K562 (cell line): ENCODE results near the gene MYO3B. TPM values are rescaled to one million over a fixed set of nuclear protein-coding genes. Genes with fewer than 3 reads are reported as not detected.

Experiments
- ATAC-seq: fragments of 200-7000 bp; cut with Tn5 transposase; 3 replicates; pipeline ENCODE4 v1.9.1; 2020; ENCODE audit warnings: moderate library complexity
- BruUV-seq: library from RNA; stranded (reverse); fragments of 400-500 nt; replicated peaks from 2 replicates; lab custom pipeline; 2021; lab: Mats Ljungman, UMichigan
- CTCF ChIA-PET: fragments of 300-600 bp; formaldehyde crosslinking; extraction: SDS; loops from one replicate; lab custom pipeline; 2021; ENCODE audit warnings: low intra/inter-chr PET ratio; lab: Yijun Ruan, JAX
- POLR2A ChIA-PET: fragments of 300-600, 350-650 bp; sonication (Branson Sonifier 250); formaldehyde crosslinking; extraction: SDS; loops from one replicate; lab custom pipeline; 2021; ENCODE audit warnings: antibody characterized with exemption, inconsistent platforms; lab: Yijun Ruan, JAX
- DNase-seq, 4 experiments: peaks; one replicate each; pipeline versions ENCODE4 v3.0.0 to v3.0.0-alpha.2; 2011 to 2018; ENCODE audit warnings: low spot score in 3 of 4, mixed read lengths in 3 of 4; ENCODE audit errors: extremely low read depth in 1 of 4
- FAIRE-seq: peaks from 2 replicates; lab custom pipeline; 2011; peaks lifted over from hg19 to GRCh38; lab: Jason Lieb, UNC
- H2AFZ ChIP-seq: 2 replicates; pipeline ENCODE4 v1.6.0; 2011; ENCODE audit warnings: low read depth, low read length, control low read depth, inconsistent platforms
- H3K27ac ChIP-seq: fragments of 200-600 bp; 3 replicates; pipeline ENCODE4 v1.8.0; 2011; ENCODE audit warnings: low read depth, mild to moderate bottlenecking, control low read depth, inconsistent platforms, low read length, moderate library complexity, mixed read lengths; ENCODE audit errors: extremely low read depth
- H3K27me3 ChIP-seq, 2 experiments: fragments of 300-600 bp in 1 of 2; 2 replicates in 1 of 2; 3 replicates in 1 of 2; pipeline versions ENCODE4 v1.6.0 to v1.8.0; 2011; ENCODE audit warnings: inconsistent platforms in 2 of 2, low read length in 2 of 2, mild to moderate bottlenecking in 1 of 2, mixed read lengths in 1 of 2, moderate library complexity in 1 of 2; ENCODE audit not compliant: control insufficient read depth in 2 of 2, insufficient read depth in 2 of 2
- H3K36me3 ChIP-seq: fragments of 300-600 bp; 3 replicates; pipeline ENCODE4 v1.8.0; 2011; ENCODE audit warnings: mild to moderate bottlenecking, low read length, inconsistent platforms; ENCODE audit not compliant: control insufficient read depth, insufficient read depth
- H3K4me1 ChIP-seq, 2 experiments: fragments of 200-600 bp in 1 of 2; replicated peaks in 1 of 2; 2 replicates in 1 of 2; 3 replicates in 1 of 2; pipeline versions ENCODE4 v1.5.1 to v1.8.0; 2011; ENCODE audit warnings: inconsistent platforms in 2 of 2, low read length in 2 of 2, mild to moderate bottlenecking in 1 of 2, mixed read lengths in 1 of 2, moderate library complexity in 1 of 2; ENCODE audit not compliant: control insufficient read depth in 2 of 2, insufficient read depth in 2 of 2
- H3K4me2 ChIP-seq: 2 replicates; pipeline ENCODE4 v1.6.1; 2011; ENCODE audit warnings: low read length, control low read depth, inconsistent platforms, mixed read lengths; ENCODE audit not compliant: insufficient read depth
- H3K4me3 ChIP-seq: fragments of 200-600 bp; sonication (generic), shearing (Covaris generic); 2 replicates; pipeline ENCODE4 v1.5.1; 2016; ENCODE audit warnings: control low read depth, inconsistent platforms
- H3K79me2 ChIP-seq: fragments of 200-600 bp; 3 replicates; pipeline ENCODE4 v1.8.0; 2011; ENCODE audit warnings: low read length, inconsistent platforms; ENCODE audit not compliant: control insufficient read depth, insufficient read depth
- H3K9ac ChIP-seq, 2 experiments: 2 replicates each; pipeline versions ENCODE4 v1.6.0 to v1.6.1; 2011; ENCODE audit warnings: low read depth in 2 of 2, low read length in 2 of 2, control low read depth in 1 of 2, inconsistent platforms in 1 of 2, mild to moderate bottlenecking in 1 of 2, mixed read lengths in 1 of 2; ENCODE audit not compliant: insufficient read depth in 1 of 2
- H3K9me1 ChIP-seq: one replicate; pipeline ENCODE4 v1.6.0; 2011; ENCODE audit warnings: inconsistent platforms, mild to moderate bottlenecking, low read length, moderate library complexity; ENCODE audit not compliant: control insufficient read depth, insufficient read depth
- H3K9me3 ChIP-seq: replicated peaks from 2 replicates; pipeline ENCODE4 v1.5.1; 2011; ENCODE audit warnings: low read depth, low read length, inconsistent platforms; ENCODE audit not compliant: control insufficient read depth, insufficient read depth
- H4K20me1 ChIP-seq: replicated peaks from 2 replicates; pipeline ENCODE4 v1.6.1; 2011; ENCODE audit warnings: low read length, inconsistent platforms, mixed read lengths; ENCODE audit not compliant: control insufficient read depth, insufficient read depth
- ADNP ChIP-seq: fragments of 200-800 bp; sonication (Bioruptor generic); IDR thresholded peaks from 2 replicates; pipeline ENCODE4 v1.6.1; 2016; ENCODE audit warnings: missing genetic modification characterization, missing compliant biosample characterization
- CBFA2T2 ChIP-seq: fragments of 450-650 bp; conservative IDR thresholded peaks from 2 replicates; pipeline ENCODE4 v1.6.1; 2017; ENCODE audit warnings: mild to moderate bottlenecking
- CEBPG ChIP-seq, 3 experiments: fragments of 200-800 bp in 1 of 3; sonication (Bioruptor generic) in 1 of 3; sonication (generic) in 1 of 3; formaldehyde crosslinking in 1 of 3; IDR thresholded peaks in 2 of 3; conservative IDR thresholded peaks in 1 of 3; 2 replicates each; pipeline versions ENCODE4 v1.6.1 to v1.8.0; 2016 to 2022; ENCODE audit warnings: missing compliant biosample characterization in 2 of 3, missing genetic modification characterization in 2 of 3, mild to moderate bottlenecking in 1 of 3, missing genetic modification reagents in 1 of 3
- FOXA1 ChIP-seq: fragments of 450-650 bp; IDR thresholded peaks from 2 replicates; pipeline ENCODE4 v1.6.1; 2016; ENCODE audit warnings: mild to moderate bottlenecking, borderline replicate concordance
- KDM4B ChIP-seq, 2 experiments: fragments of 450-650 bp in 1 of 2; sonication (generic) in 1 of 2; IDR thresholded peaks; 2 replicates each; pipeline ENCODE4 v1.6.1; 2016 to 2017; ENCODE audit warnings: borderline replicate concordance in 2 of 2, antibody characterized with exemption in 1 of 2, low read depth in 1 of 2, mild to moderate bottlenecking in 1 of 2
- RBM17 ChIP-seq: fragments of 200-400 bp; formaldehyde crosslinking; IDR thresholded peaks from 2 replicates; pipeline ENCODE4 v1.6.1; 2017; ENCODE audit warnings: low read depth, mild to moderate bottlenecking, low read length, borderline replicate concordance
- RBM25 ChIP-seq: fragments of 200-400 bp; formaldehyde crosslinking; IDR thresholded peaks from 2 replicates; pipeline ENCODE4 v1.6.1; 2018; ENCODE audit warnings: low read length, low read depth, moderate library complexity; ENCODE audit not compliant: severe bottlenecking
- RCOR1 ChIP-seq, 2 experiments: IDR thresholded peaks; 2 replicates each; pipeline ENCODE4 v1.6.1; 2012; ENCODE audit warnings: low read depth in 2 of 2, low read length in 2 of 2, borderline replicate concordance in 1 of 2, improper control_type of control experiment in 1 of 2
- TRIM28 ChIP-seq: fragments of 450-650 bp; IDR thresholded peaks from 2 replicates; pipeline ENCODE4 v1.6.1; 2017
- ZBTB40 ChIP-seq, 2 experiments: fragments of 450-650 bp in 1 of 2; sonication (generic) in 1 of 2; formaldehyde crosslinking in 1 of 2; IDR thresholded peaks; 2 replicates each; pipeline versions ENCODE4 v1.7.1 to v1.9.0; 2016 to 2022; ENCODE audit warnings: inconsistent platforms in 1 of 2, mild to moderate bottlenecking in 1 of 2, missing genetic modification reagents in 1 of 2
- ZNF224 ChIP-seq: sonication (generic); formaldehyde crosslinking; IDR thresholded peaks from 2 replicates; pipeline ENCODE4 v1.8.0; 2022; ENCODE audit warnings: mild to moderate bottlenecking, missing genetic modification reagents
- ZNF57 ChIP-seq: fragments of 450-650 bp; formaldehyde crosslinking; IDR thresholded peaks from 2 replicates; pipeline ENCODE4 v1.4.0; 2020; ENCODE audit warnings: mild to moderate bottlenecking, moderate library complexity
- WGBS: fragments of 100-300 bp; shearing (Covaris generic); methylation state at CpG from one replicate; pipeline ENCODE4 v1.1.6; 2016; ENCODE audit warnings: low coverage, mixed read lengths; ENCODE audit not compliant: insufficient coverage; ENCODE audit errors: missing lambda C conversion rate; 5-methylcytosine and 5-hydroxymethylcytosine counted together
- in situ Hi-C: fragments of 300-500 bp; cut with MboI; formaldehyde crosslinking; loops from 4 replicates; pipeline ENCODE4 v1.15.0; 2018; ENCODE audit warnings: inconsistent platforms, mixed read lengths
- intact Hi-C: fragments of 100-400 bp; cut with micrococcal nuclease; formaldehyde crosslinking; loops from 2 replicates; pipeline ENCODE4 v1.14.2; 2022
- polyA plus RNA-seq, 8 experiments: library from polyadenylated mRNA; depleted of rRNA in 4 of 8; stranded (reverse) in 5 of 8; unstranded in 3 of 8; fragments of >200 nt; fragmentation: Nextera tagmentation in 2 of 8; fragmentation: Illumina TruSeq in 1 of 8; extraction: Ambion mirVana in 2 of 8; extraction: Trizol in 1 of 8; gene quantifications; 2 replicates each; pipeline versions ENCODE4 v1.2.1 to v1.2.3, GENCODE V29; 2011 to 2014; ENCODE audit warnings: inconsistent platforms in 1 of 8, missing spikeins in 1 of 8
- total RNA-seq, 7 experiments: library from RNA; depleted of rRNA in 6 of 7; stranded (reverse); fragments of >200 nt in 6 of 7; fragmentation: Illumina TruSeq in 2 of 7; extraction: Trizol in 2 of 7; gene quantifications; 2 replicates each; pipeline versions ENCODE4 v1.2.1 to v1.2.3, GENCODE V29; 2011 to 2021; ENCODE audit warnings: low replicate concordance in 1 of 7

MYO3B gene
- total and polyA plus RNA-seq, 9 of the 15 experiments (the other 6 are each of a cell fraction or from before 2014, with no cell fraction given): 2.7 to 6.5 (median 3.6) TPM

GRCh38 chr2:170216428-170216827 lies 38.5 kb downstream of the MYO3B start (continued):
- TF ChIP-seq RCOR1 (IDR thresholded peaks at IDR 0.05; ENCODE audit: borderline replicate concordance in 1 of 2, low read depth in 2 of 2, low read length in 2 of 2) (0 out of 4 replicates have a peak, but pooled peaks of 1 of the 2 experiments have one; percentile 18), RBM17 (no peak), ADNP (tag) (peak; percentile 52; the same call in 1 of the 2 replicates), CEBPG (CRISPR knock-in tag; IDR thresholded peaks at IDR 0.05) (no peak), CEBPG (tag; conservative IDR thresholded peaks at IDR 0.05 in 1 of 2, IDR thresholded peaks at IDR 0.05 in 1 of 2) (peak in 1 of 2 experiments; percentile 35; a peak in 1 of 4 replicates), TRIM28 (no peak), ZNF57 (CRISPR knock-in tag) (no peak), CBFA2T2 (peak; percentile 29), KDM4B (IDR thresholded peaks at IDR 0.05; ENCODE audit: borderline replicate concordance in 2 of 2, low read depth in 1 of 2) (no peak)

- no peak overlapping the region for H3K4me2 ChIP-seq
- WGBS: 59% methylated on average over 5 of the region's 5 CpGs
- TF ChIP-seq ZNF224 (CRISPR knock-in tag): no peak
- TF ChIP-seq FOXA1: no peak
- TF ChIP-seq ZBTB40 (IDR thresholded peaks at IDR 0.05): peak; percentile 71
- TF ChIP-seq ZBTB40 (CRISPR knock-in tag; IDR thresholded peaks at IDR 0.05): no peak
- TF ChIP-seq RBM25: no peak
Observed at GRCh38 chr2:170216981-170217380, 39.0 kb downstream of the MYO3B start.

More at GRCh38 chr2:170216981-170217380, 39.0 kb downstream of the MYO3B start:
- CTCF ChIA-PET: interaction anchor here (0.6 kb wide), 1 partner anchor 599 kb away, joined by 3 read pairs; no protein-coding TSS in a partner anchor
- Histone ChIP-seq H3K9me3 (no peaks in the 10 kb centered on the region), H3K27ac (no peak overlapping the region), H3K4me3 (no peak overlapping the region), H3K79me2 (no peaks in the 10 kb centered on the region), H3K4me1 (peaks cover 0 to 8% of the 10 kb centered on the region in 2 experiments; a peak in 3 of 5 replicates), H3K27me3 (no peaks in the 10 kb centered on the region), H3K9me1 (no peaks in the 10 kb centered on the region), H3K36me3 (no peaks in the 10 kb centered on the region), H4K20me1 (no peaks in the 10 kb centered on the region), H2AFZ (no peak overlapping the region), H3K9ac (no peak overlapping the region)
- POLR2A ChIA-PET: interaction anchor here (0.6 to 1.1 kb wide), 3 partner anchors 151 to 227 kb away, joined by 3 read pairs; no protein-coding TSS in a partner anchor
- intact Hi-C loops: no loop called here
- no peak for ATAC-seq
- in situ Hi-C loops: no loop called here
- no TSS peak for BruUV-seq
- FAIRE-seq: no peak
- no peak for DNase-seq
